GM18873 (cell line): Measurements from ENCODE around the gene CUL2.
"Not testable (repeated sequence)": the region's sequence is repeated elsewhere in the genome, so short reads cannot be mapped to it uniquely, and the experiment has no call there.

Source experiments
- ATAC-seq: cut with Tn5 transposase; IDR thresholded peaks from one replicate; pipeline ENCODE4 v1.9.1; 2021; ENCODE audit warnings: mild to moderate bottlenecking, moderate library complexity, moderate number of reproducible peaks; ENCODE audit not compliant: unreplicated experiment, low FRiP score

Gene CUL2

GRCh38 chr10:35025916-35026315, 64.2 kb downstream of the CUL2 start:
- no peak for ATAC-seq

DNA sequence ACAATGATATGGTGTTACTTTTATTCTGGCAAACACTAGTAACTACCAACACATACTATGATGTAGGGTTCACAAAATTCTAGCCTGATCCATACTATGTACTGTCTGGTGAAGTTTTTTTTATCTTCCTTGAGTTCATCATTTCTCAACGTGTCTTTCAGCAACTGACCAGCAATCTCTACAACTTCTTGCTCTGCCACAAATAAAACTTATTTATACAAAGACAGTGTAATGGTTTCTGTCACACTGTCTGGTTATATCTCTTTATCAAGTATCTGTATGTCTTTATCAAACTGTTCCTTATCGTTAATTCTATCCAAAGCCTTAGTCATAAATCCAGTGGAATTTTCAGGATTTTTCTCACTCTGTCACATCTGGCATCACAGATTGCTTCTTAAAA, 69.7 kb downstream of the CUL2 start:
- no peak for ATAC-seq

GRCh38 chr10:35019041-35020024, 70.8 kb downstream of the CUL2 start:
- no peak for ATAC-seq

DNA sequence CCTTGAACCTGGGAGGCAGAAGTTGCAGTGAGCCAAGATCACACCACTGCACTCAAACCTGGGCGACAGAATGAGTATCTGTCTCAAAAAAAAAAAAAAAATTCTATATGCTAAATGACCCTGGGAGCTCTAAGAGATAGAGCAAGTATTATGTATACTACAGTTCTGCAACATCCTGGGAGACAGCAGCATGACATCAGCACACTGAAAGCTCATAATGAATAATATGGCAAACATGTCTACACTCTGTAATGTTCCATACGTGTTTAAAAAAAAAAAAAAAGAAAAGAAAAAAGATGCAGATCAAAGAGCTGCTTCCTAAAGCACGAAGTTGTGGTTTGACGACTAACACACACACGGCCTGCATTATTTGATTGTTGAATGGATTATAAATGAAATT, 72.5 kb downstream of the CUL2 start:
- ATAC-seq = no peak

DNA sequence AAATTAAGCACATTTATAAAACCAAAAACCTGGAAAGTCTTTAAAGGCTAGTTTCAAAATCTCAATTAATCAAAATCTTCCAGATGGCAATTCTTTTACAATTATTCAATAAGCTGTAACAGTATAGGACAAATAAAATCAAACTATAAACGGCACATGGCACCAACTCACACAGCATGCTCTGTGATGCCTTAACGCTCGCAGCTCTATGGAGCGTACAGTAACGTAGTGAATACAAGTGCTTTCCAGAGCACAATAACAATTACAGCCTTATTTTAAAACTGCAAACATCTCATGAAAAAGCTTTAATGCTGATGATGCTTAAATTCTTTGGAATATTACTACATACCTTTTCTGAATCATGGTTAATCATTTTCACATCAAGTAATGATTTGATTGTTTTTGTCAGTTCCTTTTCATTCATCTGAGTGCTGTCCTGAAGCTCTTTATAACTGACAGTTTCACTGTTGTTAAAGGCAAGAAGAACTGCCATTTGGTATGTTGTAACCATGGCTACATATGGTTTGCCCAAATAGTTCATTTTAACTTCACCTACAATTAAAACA, 74.2 kb downstream of the CUL2 start:
- no peak for ATAC-seq

- ATAC-seq = no peak
Measured at GRCh38 chr10:35012781-35013180, 77.4 kb downstream of the CUL2 start.

DNA sequence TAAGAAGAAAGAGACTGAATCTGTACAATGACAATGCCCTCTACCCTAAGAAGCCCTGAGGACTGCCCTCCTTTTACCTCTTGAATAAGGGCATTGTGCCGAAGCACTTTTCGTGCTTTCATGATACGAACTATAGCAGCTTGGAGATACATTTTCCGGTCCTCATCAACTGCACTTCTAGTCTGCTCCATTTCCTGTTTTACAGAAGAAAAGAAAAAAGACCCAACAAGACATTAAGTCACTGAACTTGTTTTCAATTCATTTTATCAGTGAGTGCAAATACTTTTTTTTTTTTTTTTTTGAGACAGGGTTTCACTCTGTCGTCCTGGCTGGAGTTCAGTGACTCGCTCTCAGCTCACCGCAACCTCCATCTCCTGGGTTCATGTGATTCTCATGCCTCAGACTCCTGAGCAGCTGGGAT, 78.4 kb downstream of the CUL2 start:
- no peak for ATAC-seq

GRCh38 chr10:35007858-35008301, 82.3 kb downstream of the CUL2 start:
- no peak for ATAC-seq

DNA sequence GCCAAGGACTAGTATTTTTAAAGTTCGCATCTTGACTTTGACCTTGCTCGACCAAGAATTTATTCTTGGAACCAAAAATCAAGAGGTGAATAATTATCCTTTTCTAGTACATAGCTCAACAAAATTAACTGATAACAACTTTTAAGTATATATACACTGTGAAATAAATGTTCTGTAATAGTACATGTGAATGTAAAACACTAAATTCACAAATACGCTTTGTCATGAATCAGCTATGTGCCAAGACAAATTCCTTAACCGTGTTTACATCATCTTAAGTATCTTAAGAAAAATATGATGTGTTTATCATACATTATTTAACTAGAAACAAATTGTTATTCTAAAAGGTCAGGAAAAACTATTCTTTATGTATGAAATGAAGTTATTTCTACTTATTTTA, 83.3 kb downstream of the CUL2 start:
- no peak for ATAC-seq

DNA sequence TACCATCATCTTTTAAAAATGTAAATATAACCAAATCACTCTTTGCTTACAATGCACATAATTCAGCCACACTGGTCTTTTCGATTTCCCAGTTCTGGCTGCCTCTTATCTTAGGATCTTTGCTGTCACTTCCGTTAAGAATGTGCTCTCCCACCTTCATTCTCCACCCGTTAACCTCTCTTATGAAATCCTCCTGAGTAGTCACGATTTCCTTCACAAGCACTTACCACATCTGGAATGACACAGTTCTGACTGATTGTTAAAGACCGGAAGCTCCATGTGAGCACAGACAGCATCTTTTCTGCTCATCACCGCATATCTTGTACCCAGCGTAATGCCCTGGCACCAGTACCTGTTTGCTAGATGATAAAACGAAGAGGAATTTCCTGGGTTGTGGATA, 84.3 kb downstream of the CUL2 start:
- no peak for ATAC-seq

DNA sequence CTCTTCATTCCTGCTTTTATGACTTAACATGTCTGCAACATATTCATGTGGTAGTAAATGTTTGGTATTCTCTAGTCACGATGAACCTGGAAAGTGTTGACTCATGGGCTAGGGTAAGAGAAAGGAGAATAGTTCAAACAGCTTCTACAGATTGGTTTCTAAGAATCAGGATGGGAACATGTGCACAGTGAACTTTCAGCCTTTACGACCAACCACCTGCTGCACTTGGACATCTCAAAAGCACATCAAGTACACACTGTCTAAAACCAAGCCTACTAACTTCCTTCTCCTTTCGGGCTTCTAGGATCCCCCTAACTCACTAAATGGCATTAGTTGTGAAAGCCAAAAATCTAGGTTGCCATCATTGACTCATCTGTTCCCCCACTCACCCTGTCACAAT, 85.5 kb downstream of the CUL2 start:
- ATAC-seq = no peak

GRCh38 chr10:35003906-35004305, 86.2 kb downstream of the CUL2 start:
- ATAC-seq = no peak

DNA sequence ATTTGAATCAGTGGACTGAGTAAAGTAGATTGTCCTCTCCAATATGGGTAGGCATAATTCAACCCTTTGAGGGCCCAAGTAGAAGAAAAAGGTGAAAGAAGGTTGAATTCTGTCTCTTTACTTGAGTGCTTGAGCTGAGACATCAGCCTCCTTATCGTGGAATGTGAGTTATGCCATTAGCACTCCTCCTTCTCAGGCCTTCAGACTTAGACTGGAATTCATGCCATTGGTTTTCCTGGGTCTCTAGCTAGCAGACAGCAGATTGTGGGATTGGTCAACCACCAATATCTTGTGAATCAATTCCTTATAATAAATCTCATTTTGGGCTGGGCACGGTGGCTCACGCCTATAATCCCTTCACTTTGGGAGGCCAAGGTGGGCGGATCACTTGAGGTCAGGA, 89.2 kb downstream of the CUL2 start:
- no peak for ATAC-seq

DNA sequence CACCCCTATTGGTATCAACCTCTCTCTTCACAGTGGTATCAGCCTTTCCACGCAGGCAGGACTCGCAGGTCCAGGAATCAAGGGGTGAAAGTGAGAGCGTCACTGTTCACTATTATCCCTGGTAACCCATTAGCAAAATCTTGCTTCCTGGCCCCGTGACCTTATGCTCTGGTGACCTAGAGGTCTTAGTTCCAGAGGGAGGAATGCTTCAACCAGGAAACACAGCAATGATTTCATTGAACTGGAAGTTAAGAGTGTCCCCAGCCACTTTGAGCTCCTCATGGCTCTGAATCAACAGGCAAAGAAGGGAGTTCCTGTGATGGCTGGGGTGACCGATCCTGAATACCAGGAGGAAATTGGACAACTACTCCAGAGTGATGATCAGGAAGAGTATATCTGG, 90.6 kb downstream of the CUL2 start:
- ATAC-seq = no peak

DNA sequence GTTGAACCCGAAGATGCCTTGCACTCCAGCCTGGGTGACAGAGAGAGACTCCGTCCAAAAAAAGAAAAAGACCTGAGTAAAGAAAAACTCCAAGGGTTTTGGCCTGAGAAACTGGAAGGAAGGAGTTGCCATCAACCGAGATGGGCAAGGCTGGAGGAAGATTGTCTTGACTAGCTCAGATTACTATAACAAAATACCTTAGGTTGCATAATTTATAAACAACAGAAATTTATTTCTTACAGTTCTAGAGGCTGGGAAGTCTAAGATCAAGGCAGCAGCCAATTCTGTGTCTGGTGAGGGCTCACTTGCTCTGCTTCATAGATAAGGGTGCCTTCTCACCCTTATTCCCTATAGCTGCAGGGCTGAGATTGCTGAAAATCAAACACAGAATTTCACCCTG, 91.2 kb downstream of the CUL2 start:
- no peak for ATAC-seq

DNA sequence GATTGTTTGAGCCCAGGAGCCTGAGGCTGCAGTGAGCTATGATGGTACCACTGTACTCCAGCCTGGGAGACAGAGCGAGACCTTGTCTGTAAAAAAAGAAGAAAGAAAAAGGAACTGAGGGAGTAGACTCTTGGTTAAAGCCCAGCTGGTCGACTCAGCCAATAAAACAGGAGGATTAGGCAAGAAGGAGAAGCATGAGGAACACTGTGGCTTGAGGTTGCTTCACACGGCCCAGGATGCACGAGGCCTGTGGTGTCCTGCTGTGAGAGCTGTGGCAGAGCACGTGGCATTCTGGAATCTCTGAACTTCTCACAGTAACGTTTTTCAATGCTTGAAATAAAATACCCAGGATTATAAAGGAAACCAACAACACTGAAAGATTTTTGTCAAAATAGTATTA, 93.3 kb downstream of the CUL2 start:
- no peak for ATAC-seq

GRCh38 chr10:34995925-34996324, 94.2 kb downstream of the CUL2 start:
- ATAC-seq = no peak

DNA sequence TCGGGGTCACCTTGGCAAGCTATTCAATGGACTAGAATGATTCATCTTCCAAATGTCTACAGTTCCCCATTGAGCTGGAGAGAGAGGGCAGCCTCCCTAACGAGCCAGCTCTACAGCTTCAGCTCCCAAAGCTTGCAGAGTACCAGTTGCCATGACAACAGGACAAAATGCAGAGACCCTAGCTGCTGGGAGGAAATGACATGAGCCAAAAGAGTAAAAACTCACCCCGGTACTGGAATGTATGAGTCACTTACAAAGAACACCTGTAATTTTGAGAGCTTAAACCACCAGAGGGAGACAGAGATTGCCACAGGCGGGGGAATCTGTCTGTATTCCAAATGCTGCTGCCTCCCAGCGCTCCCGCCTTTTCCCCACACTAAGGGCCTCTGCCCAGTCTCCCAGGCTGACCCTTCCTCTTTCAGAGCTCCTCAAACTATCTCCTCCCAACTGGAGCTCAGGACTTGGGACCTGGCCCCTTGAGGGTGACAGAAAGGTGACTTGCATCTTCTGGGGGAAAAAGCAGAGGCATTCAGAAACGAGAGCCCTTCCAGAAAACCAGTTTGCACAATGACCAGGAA, 95.5 kb downstream of the CUL2 start:
- ATAC-seq = peak; percentile 77

GRCh38 chr10:34993782-34994181, 96.4 kb downstream of the CUL2 start:
- no peak for ATAC-seq

DNA sequence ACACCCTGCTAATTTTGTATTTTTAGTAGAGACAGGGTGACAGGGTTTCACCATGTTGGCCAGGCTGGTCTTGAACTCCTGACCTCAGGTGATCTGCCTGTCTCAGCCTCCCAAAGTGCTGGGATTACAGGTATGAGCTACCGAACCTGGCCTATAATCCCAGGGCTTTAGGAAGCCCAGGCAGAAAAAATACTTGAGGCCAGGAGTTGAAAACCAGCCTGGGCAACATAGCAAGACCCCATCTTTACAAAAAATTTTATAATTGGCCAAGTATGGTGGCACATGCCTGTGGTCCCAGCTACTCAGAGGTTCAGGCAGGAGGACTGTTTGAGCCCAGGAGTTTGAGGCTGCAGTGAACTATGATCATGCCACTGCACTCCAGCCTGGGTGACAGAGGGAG, 99.0 kb downstream of the CUL2 start:
- ATAC-seq = not testable (repeated sequence)

DNA sequence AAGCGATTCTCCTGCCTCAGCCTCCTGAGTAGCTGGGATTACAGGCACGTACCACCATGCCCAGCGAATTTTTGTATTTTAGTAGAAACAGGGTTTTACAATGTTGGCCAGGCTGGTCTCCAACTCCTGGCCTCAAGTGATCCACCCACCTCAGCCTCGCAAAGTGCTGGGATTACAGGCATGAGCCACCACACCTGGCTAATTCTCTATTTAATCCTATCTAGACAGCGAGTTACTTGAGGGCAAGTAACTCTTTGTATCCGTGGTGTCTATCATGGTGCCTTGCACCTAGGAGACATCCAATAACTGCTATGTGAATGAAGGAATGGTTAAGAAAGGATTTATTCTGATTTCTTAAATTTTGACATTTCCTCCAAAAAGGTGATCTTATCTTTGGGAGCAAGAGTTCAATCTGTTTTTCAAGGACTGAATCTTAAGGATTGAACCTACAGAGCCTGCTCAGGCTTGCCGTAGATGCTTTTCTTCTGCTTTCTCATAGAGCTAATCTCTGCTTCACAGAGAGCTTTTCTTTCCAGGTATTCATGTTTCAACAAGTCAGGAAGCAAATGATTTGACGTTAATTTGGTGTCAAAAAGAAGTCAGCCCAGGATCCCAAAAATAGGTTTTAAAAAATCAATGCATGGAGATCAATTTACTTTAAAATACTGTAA, 101.6 kb downstream of the CUL2 start:
- no peak for ATAC-seq
